Neural progenitor cell (in vitro differentiated cells): ENCODE results near the gene RAPGEF6.

ENCODE experiments used
- EZH2 ChIP-seq: fragments of 200-600 bp; sonication (generic); IDR thresholded peaks from 2 replicates; pipeline ENCODE4 v1.6.1; 2017; ENCODE audit warnings: antibody characterized with exemption, mild to moderate bottlenecking, moderate library complexity
- EZH2phosphoT487 ChIP-seq: fragments of 200-600 bp; sonication (generic); IDR thresholded peaks from 2 replicates; pipeline ENCODE4 v1.6.1; 2017; ENCODE audit warnings: antibody characterized with exemption
- TF ChIP-seq, protein P1 (sequence below): fragments of 200-600 bp; sonication (generic); IDR thresholded peaks from 2 replicates; pipeline ENCODE4 v1.5.1; 2017; ENCODE audit warnings: antibody characterized with exemption, mild to moderate bottlenecking

DNA sequence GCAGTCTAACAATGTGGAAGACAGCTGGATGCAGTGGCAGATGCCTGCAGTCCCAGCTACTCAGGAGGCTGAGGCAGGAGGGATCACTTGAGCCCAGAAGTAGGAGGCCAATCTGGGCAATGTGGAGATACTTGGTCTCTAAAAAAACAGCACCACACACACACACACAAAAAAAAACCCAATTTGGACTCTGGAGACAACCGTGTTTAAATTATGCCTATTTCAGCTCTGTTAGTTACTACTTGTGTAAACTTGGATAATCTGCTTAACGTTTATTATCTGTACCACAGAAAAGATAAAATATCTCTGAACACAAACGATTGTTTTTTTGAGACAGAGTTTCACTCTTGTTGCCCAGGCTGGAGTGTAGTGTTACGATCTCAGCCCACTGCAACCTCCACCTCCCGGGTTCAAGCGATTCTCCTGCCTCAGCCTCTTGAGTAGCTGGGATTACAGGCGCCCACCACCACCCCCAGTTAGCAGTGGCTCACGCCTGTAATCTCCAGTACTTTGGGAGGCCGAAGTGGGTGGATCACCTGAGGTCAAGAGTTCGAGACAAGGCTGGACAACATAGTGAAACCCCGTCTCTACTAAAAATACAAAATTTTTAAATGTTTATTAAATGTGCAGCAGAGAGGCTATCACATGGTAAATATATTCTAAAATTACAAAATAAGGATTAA, 17.7 kb downstream of the RAPGEF6 start:
- TF ChIP-seq, protein P1, sequence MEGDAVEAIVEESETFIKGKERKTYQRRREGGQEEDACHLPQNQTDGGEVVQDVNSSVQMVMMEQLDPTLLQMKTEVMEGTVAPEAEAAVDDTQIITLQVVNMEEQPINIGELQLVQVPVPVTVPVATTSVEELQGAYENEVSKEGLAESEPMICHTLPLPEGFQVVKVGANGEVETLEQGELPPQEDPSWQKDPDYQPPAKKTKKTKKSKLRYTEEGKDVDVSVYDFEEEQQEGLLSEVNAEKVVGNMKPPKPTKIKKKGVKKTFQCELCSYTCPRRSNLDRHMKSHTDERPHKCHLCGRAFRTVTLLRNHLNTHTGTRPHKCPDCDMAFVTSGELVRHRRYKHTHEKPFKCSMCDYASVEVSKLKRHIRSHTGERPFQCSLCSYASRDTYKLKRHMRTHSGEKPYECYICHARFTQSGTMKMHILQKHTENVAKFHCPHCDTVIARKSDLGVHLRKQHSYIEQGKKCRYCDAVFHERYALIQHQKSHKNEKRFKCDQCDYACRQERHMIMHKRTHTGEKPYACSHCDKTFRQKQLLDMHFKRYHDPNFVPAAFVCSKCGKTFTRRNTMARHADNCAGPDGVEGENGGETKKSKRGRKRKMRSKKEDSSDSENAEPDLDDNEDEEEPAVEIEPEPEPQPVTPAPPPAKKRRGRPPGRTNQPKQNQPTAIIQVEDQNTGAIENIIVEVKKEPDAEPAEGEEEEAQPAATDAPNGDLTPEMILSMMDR = no peak
- TF ChIP-seq EZH2phosphoT487 = no peak
- TF ChIP-seq EZH2 = no peak
